ENCODE results near the gene CSMD2. TPM values are rescaled to one million over a fixed set of nuclear protein-coding genes. Genes with fewer than 3 reads are reported as not detected.

CSMD2 gene
- polyA plus RNA-seq, 1 experiment, result 2.3 TPM

DNA sequence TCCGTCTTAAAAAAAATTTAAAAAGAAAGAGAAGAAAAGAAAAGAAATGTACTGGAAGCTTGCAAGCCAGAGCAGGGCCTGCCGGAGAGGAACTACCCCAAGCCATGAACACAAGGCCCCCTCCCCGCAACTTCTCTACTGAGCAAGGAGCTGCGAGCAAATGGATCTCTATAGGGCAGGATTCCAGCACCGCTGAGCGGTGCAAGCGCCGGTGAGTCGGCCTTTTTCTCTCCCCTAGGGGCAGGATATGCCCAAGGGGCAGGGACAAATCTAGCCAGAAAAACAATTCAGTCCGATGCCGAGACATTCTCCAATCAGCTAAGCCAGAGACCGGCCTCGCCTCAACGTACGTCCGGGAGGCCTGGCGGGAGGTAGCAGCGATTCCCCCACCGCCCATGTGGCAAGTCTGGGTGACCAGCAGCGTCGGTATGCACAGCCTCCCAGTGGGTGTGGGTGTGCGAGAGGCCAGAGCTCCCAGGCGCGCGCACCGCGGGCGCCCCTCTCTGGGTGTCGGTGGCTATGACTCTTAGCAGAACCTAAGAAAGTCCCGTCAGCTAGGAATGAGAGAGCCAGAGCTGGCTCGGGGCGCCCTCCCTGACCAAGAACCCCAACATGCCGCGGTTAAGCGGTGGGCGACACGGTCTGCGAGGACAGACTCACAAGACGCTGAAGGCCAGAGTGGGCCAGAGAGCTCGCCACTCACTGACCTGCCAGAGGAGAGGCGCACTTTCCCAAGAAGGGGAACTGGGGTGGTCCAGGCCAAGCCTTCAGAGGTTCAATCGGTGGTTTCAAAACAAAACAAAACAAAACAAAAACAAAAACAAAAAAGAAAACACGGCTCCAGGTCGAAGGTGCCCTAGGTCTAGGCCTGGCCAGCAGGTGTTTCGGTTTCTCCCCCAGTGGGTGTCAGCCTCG is 1.9 kb downstream of the CSMD2 start:
- Histone ChIP-seq H3K9me3 (ENCODE audit: control insufficient read depth, insufficient read depth, low read length) (no peaks in the 10 kb centered on the region; the same call in 1 of the 2 replicates), H3K27ac (ENCODE audit: low read depth, low read length) (peak overlapping the region; percentile 77), H3K4me3 (ENCODE audit: low read depth, low read length) (peak overlapping the region; percentile 68), H3K27me3 (ENCODE audit: control insufficient read depth, insufficient read depth, low read length) (peaks cover 6% of the 10 kb centered on the region)
- DNase-seq (ENCODE audit: low read depth, low spot score), result peak; percentile 89
- ChIA-PET CTCF (interaction anchor here (0.5 to 5.2 kb wide), 39 partner anchors 10 to 693 kb away, joined by 3 to 104 read pairs (median 4); no protein-coding TSS in a partner anchor), POLR2A (interaction anchor here (0.5 to 1.1 kb wide), 6 partner anchors 149 to 697 kb away, joined by 3 to 7 read pairs (median 4); partner anchors contain the start of gene SMIM12)
- peak; percentile 88 for TF ChIP-seq CTCF (IDR thresholded peaks at IDR 0.05; ENCODE audit: low read depth, low read length)

- CTCF ChIA-PET, result no interaction called here
- POLR2A ChIA-PET, result no interaction called here
- TF ChIP-seq CTCF (IDR thresholded peaks at IDR 0.05; ENCODE audit: low read depth, low read length), result no peak
Measured at GRCh38 chr1:34156739-34157138, 8.3 kb downstream of the CSMD2 start.

GRCh38 chr1:34155860-34156259 is 9.2 kb downstream of the CSMD2 start:
- CTCF ChIA-PET, result no interaction called here
- Histone ChIP-seq H3K27me3 (ENCODE audit: control insufficient read depth, insufficient read depth, low read length) (no peaks in the 10 kb centered on the region), H3K27ac (ENCODE audit: low read depth, low read length) (peak overlapping the region; percentile 21), H3K4me3 (ENCODE audit: low read depth, low read length) (no peak overlapping the region), H3K9me3 (ENCODE audit: control insufficient read depth, insufficient read depth, low read length) (no peaks in the 10 kb centered on the region)
- POLR2A ChIA-PET, result no interaction called here
- DNase-seq (ENCODE audit: low read depth, low spot score), result no peak
- no peak for TF ChIP-seq CTCF (IDR thresholded peaks at IDR 0.05; ENCODE audit: low read depth, low read length)

More at GRCh38 chr1:34156739-34157138, 8.3 kb downstream of the CSMD2 start:
- Histone ChIP-seq H3K9me3 (ENCODE audit: control insufficient read depth, insufficient read depth, low read length) (no peaks in the 10 kb centered on the region), H3K27me3 (ENCODE audit: control insufficient read depth, insufficient read depth, low read length) (no peaks in the 10 kb centered on the region), H3K27ac (ENCODE audit: low read depth, low read length) (no peak overlapping the region), H3K4me3 (ENCODE audit: low read depth, low read length) (no peak overlapping the region)
- no peak for DNase-seq (ENCODE audit: low read depth, low spot score)

- H3K9me3 ChIP-seq (ENCODE audit: control insufficient read depth, insufficient read depth, low read length), result no peaks in the 10 kb centered on the region
- DNase-seq (ENCODE audit: low read depth, low spot score), result no peak
- no peak overlapping the region for H3K27ac ChIP-seq (ENCODE audit: low read depth, low read length)
- CTCF ChIA-PET, result interaction anchor here (1.8 to 2.8 kb wide), 2 partner anchors 10 to 418 kb away, joined by 7 to 9 read pairs; no protein-coding TSS in a partner anchor
- H3K27me3 ChIP-seq (ENCODE audit: control insufficient read depth, insufficient read depth, low read length), result no peaks in the 10 kb centered on the region
- POLR2A ChIA-PET, result no interaction called here
- no peak overlapping the region for H3K4me3 ChIP-seq (ENCODE audit: low read depth, low read length)
- no peak for TF ChIP-seq CTCF (IDR thresholded peaks at IDR 0.05; ENCODE audit: low read depth, low read length)
Measured at GRCh38 chr1:34153246-34153645, 11.8 kb downstream of the CSMD2 start.

DNA sequence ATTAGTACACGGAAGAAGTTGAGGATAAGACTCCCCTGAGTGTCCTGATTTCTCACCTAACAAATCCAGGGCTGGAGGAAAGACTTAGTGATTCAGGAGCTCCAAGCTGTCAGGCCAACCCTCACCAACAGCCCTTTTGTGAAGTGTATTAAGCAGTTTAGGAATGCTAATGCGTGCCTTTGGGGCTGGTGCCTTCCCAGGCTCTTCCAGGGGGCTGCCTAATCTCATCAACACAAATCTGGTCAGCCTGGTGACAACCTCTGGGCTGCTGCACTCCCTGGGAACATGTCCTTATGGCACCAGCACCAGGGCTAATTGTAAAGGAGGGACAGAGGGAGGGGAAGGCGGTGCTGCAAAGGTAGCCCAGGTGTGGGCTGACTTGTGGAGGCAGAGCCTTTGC is 15.5 kb downstream of the CSMD2 start:
- POLR2A ChIA-PET, result no interaction called here
- DNase-seq (ENCODE audit: low read depth, low spot score), result no peak
- TF ChIP-seq CTCF (IDR thresholded peaks at IDR 0.05; ENCODE audit: low read depth, low read length), result no peak
- CTCF ChIA-PET, result interaction anchor here (0.9 kb wide), 1 partner anchor 514 kb away, joined by 3 read pairs; no protein-coding TSS in a partner anchor
- no peak overlapping the region for H3K4me3 ChIP-seq (ENCODE audit: low read depth, low read length)
- H3K27ac ChIP-seq (ENCODE audit: low read depth, low read length), result no peak overlapping the region
- H3K27me3 ChIP-seq (ENCODE audit: control insufficient read depth, insufficient read depth, low read length), result no peaks in the 10 kb centered on the region
- H3K9me3 ChIP-seq (ENCODE audit: control insufficient read depth, insufficient read depth, low read length), result no peaks in the 10 kb centered on the region
